HCT116 (cell line): ENCODE data around the gene NSD2. TPM values are rescaled to one million over a fixed set of nuclear protein-coding genes. Genes with fewer than 3 reads are reported as not detected.

Experiments
- ATAC-seq: fragments of 200-7000 bp; cut with Tn5 transposase; 2 replicates; pipeline ENCODE4 v1.9.1; 2020; ENCODE audit warnings: mild to moderate bottlenecking, moderate library complexity
- BruUV-seq: library from RNA; stranded (reverse); fragments of 400-500 nt; replicated peaks from 2 replicates; lab custom pipeline; 2021; lab: Mats Ljungman, UMichigan
- CTCF ChIA-PET: fragments of 300-600 bp; sonication (Branson Sonifier 250); formaldehyde crosslinking; loops from one replicate; lab custom pipeline; 2021; ENCODE audit warnings: antibody characterized with exemption; lab: Charles Lee
- POLR2A ChIA-PET: fragments of 300-600, 350-600 bp; sonication (Branson Sonifier 250); formaldehyde crosslinking; loops from one replicate; lab custom pipeline; 2021; ENCODE audit warnings: antibody characterized with exemption; lab: Charles Lee
- RAD21 ChIA-PET, 2 experiments: fragments of 300-600 bp; sonication (Branson Sonifier 250); formaldehyde crosslinking; loops; one replicate each; lab custom pipeline; 2023; ENCODE audit warnings: low total read pairs in 2 of 2; ENCODE audit not compliant: uncharacterized antibody in 2 of 2, unreplicated experiment in 2 of 2, low non-redundant PET in 1 of 2; lab: Charles Lee
- DNase-seq: peaks from one replicate; pipeline ENCODE4 v3.0.0-alpha.2; 2010; ENCODE audit warnings: low read depth, low spot score
- H2AFZ ChIP-seq: fragments of 200-600 bp; shearing (Covaris generic), sonication (generic); 2 replicates; pipeline ENCODE4 v1.6.1; 2017; ENCODE audit warnings: low read depth, mixed run types, mixed read lengths, antibody characterized with exemption, low read length; ENCODE audit not compliant: poor library complexity, severe bottlenecking
- H3K27ac ChIP-seq: 2 replicates; pipeline ENCODE4 v1.5.1; 2012; ENCODE audit warnings: low read depth, low read length
- H3K27me3 ChIP-seq: fragments of 200-600 bp; sonication (generic); 2 replicates; pipeline ENCODE4 v1.6.1; 2016; ENCODE audit warnings: mixed run types, low read length, mixed read lengths; ENCODE audit not compliant: insufficient read depth
- H3K36me3 ChIP-seq, 2 experiments: fragments of 200-500 bp in 1 of 2; fragments of 200-600 bp in 1 of 2; sonication (Bioruptor generic) in 1 of 2; sonication (generic) in 1 of 2; 2 replicates each; pipeline versions ENCODE4 v1.5.1 to v1.6.1; 2014 to 2016; ENCODE audit warnings: low read length in 2 of 2, inconsistent platforms in 1 of 2, mixed read lengths in 1 of 2, mixed run types in 1 of 2; ENCODE audit not compliant: insufficient read depth in 2 of 2, control insufficient read depth in 1 of 2
- H3K4me1 ChIP-seq, 2 experiments: fragments of 200-600 bp in 1 of 2; sonication (generic) in 1 of 2; 2 replicates each; pipeline versions ENCODE4 v1.5.1 to v1.6.1; 2012 to 2017; ENCODE audit warnings: low read length in 2 of 2, inconsistent platforms in 1 of 2, mild to moderate bottlenecking in 1 of 2, mixed read lengths in 1 of 2, mixed run types in 1 of 2, moderate library complexity in 1 of 2; ENCODE audit not compliant: insufficient read depth in 2 of 2, control insufficient read depth in 1 of 2
- H3K4me2 ChIP-seq: fragments of 200-600 bp; sonication (generic); 2 replicates; pipeline ENCODE4 v1.6.1; 2017; ENCODE audit warnings: mixed run types, low read length, mixed read lengths
- H3K4me3 ChIP-seq, 2 experiments: fragments of 200-600 bp in 1 of 2; sonication (generic) in 1 of 2; replicated peaks in 1 of 2; 2 replicates each; pipeline ENCODE4 v1.5.1; 2011 to 2016; ENCODE audit warnings: low read length in 2 of 2, control low read depth in 1 of 2, low read depth in 1 of 2, mild to moderate bottlenecking in 1 of 2, mixed read lengths in 1 of 2, mixed run types in 1 of 2
- H3K79me2 ChIP-seq: fragments of 200-600 bp; sonication (generic); 2 replicates; pipeline ENCODE4 v1.6.1; 2017; ENCODE audit warnings: mild to moderate bottlenecking, mixed run types, low read length, moderate library complexity, mixed read lengths; ENCODE audit not compliant: insufficient read depth
- H3K9ac ChIP-seq: fragments of 200-600 bp; sonication (generic); 2 replicates; pipeline ENCODE4 v1.6.1; 2016; ENCODE audit warnings: low read length, mixed read lengths
- H3K9me2 ChIP-seq: fragments of 200-600 bp; sonication (generic), shearing (Covaris generic); 2 replicates; pipeline ENCODE4 v1.6.1; 2017; ENCODE audit warnings: mixed run types, mild to moderate bottlenecking, moderate library complexity; ENCODE audit not compliant: insufficient read depth
- H3K9me3 ChIP-seq, 2 experiments: fragments of 200-500 bp in 1 of 2; fragments of 200-600 bp in 1 of 2; sonication (Bioruptor generic) in 1 of 2; sonication (generic) in 1 of 2; 2 replicates each; pipeline ENCODE4 v1.6.1; 2014 to 2017; ENCODE audit warnings: low read length in 2 of 2, mixed read lengths in 2 of 2, inconsistent platforms in 1 of 2, low read depth in 1 of 2, mild to moderate bottlenecking in 1 of 2, mixed run types in 1 of 2, moderate library complexity in 1 of 2; ENCODE audit not compliant: control insufficient read depth in 1 of 2, insufficient read depth in 1 of 2
- H4K20me1 ChIP-seq: fragments of 200-600 bp; sonication (generic), shearing (Covaris generic); 2 replicates; pipeline ENCODE4 v1.6.1; 2017; ENCODE audit warnings: mixed run types, mild to moderate bottlenecking, moderate library complexity; ENCODE audit not compliant: insufficient read depth
- CBX3 ChIP-seq: IDR thresholded peaks from 2 replicates; pipeline ENCODE4 v1.6.1; 2012; ENCODE audit warnings: low read depth
- ELF1 ChIP-seq: IDR thresholded peaks from 2 replicates; pipeline ENCODE4 v1.6.1; 2012; ENCODE audit warnings: low read depth, borderline replicate concordance
- FOSL1 ChIP-seq: IDR thresholded peaks from 2 replicates; pipeline ENCODE4 v1.6.1; 2012; ENCODE audit warnings: low read depth
- POLR2A ChIP-seq: IDR thresholded peaks from 2 replicates; pipeline ENCODE4 v1.7.0; 2011; ENCODE audit warnings: borderline replicate concordance; ENCODE audit not compliant: insufficient read depth, insufficient read length; ENCODE audit errors: extremely low read depth
- TCF7L2 ChIP-seq: IDR thresholded peaks from 2 replicates; pipeline ENCODE4 v1.7.0; 2011; ENCODE audit warnings: borderline replicate concordance, inconsistent platforms; ENCODE audit not compliant: insufficient read depth, insufficient read length; ENCODE audit errors: extremely low read depth
- ZFX ChIP-seq: fragments of 450-650 bp; IDR thresholded peaks from 2 replicates; pipeline ENCODE4 v1.6.1; 2017
- ZNF274 ChIP-seq: fragments of 200-500 bp; sonication (Bioruptor generic); IDR thresholded peaks from 2 replicates; pipeline ENCODE4 v1.6.1; 2014; ENCODE audit warnings: mild to moderate bottlenecking, low read depth, low read length, inconsistent platforms
- intact Hi-C: fragments of 100-400 bp; cut with micrococcal nuclease; formaldehyde crosslinking; loops from 2 replicates; pipeline ENCODE4 v1.10.0; 2022
- total RNA-seq: library from RNA; stranded (reverse); gene quantifications from one replicate; pipeline ENCODE4 v1.2.1, GENCODE V29; 2021; ENCODE audit not compliant: unreplicated experiment
- TF ChIP-seq, protein P1 (sequence below): IDR thresholded peaks from 2 replicates; pipeline ENCODE4 v1.6.1; 2012
- TF ChIP-seq, protein P2 (sequence below), 3 experiments: fragments of 200-600 bp in 1 of 3; sonication (generic) in 1 of 3; IDR thresholded peaks in 2 of 3; conservative IDR thresholded peaks in 1 of 3; 2 replicates each; pipeline ENCODE4 v1.5.1; 2012 to 2017; ENCODE audit warnings: low read depth in 2 of 3, low read length in 2 of 3, antibody characterized with exemption in 1 of 3, borderline replicate concordance in 1 of 3, control low read depth in 1 of 3, mild to moderate bottlenecking in 1 of 3, mixed read lengths in 1 of 3, mixed run types in 1 of 3, moderate library complexity in 1 of 3; ENCODE audit not compliant: insufficient read depth in 1 of 3
- TF ChIP-seq, protein P3 (sequence below): IDR thresholded peaks from 2 replicates; pipeline ENCODE4 v1.6.1; 2012
- TF ChIP-seq, protein P4 (sequence below): IDR thresholded peaks from 2 replicates; pipeline ENCODE4 v1.6.1; 2011; ENCODE audit warnings: mild to moderate bottlenecking, low read length, moderate library complexity; ENCODE audit not compliant: insufficient replicate concordance; ENCODE audit errors: extremely low read depth

The NSD2 gene
- total RNA-seq, 1 experiment from 2014 or later, result 145 TPM

DNA sequence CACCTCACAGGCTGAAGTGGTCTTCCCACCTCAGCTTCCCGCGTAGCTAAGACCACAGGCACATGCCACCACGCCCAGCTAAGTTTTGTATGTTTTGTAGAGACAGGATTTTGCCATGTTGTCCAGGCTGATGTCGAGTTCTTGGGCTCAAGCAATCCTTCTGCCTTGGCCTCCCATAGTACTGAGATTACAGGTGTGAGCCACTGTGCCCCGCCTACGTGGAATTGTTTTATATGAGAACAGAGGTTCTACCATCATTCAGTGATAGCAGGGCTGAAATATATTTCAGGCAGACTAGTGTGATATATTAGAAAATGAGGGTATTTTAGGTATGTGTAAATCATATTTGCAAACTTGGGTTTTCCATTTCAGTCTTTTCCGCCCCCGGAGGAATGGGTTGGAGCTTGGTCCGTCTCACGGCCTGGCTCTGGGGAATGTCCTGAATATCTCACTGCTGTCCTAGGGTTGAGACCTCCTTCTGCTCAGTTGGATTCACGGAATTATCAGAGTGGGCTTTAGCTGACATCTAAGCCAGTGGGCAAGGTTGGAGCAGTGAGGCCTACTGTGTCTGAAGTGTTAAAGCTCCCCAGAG lies 19.9 kb downstream of the NSD2 start:
- no peak for TF ChIP-seq ZNF274
- TF ChIP-seq, protein P1, sequence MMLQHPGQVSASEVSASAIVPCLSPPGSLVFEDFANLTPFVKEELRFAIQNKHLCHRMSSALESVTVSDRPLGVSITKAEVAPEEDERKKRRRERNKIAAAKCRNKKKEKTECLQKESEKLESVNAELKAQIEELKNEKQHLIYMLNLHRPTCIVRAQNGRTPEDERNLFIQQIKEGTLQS, result no peak
- TF ChIP-seq FOSL1, result no peak
- TF ChIP-seq TCF7L2, result no peak
- TF ChIP-seq, protein P2, sequence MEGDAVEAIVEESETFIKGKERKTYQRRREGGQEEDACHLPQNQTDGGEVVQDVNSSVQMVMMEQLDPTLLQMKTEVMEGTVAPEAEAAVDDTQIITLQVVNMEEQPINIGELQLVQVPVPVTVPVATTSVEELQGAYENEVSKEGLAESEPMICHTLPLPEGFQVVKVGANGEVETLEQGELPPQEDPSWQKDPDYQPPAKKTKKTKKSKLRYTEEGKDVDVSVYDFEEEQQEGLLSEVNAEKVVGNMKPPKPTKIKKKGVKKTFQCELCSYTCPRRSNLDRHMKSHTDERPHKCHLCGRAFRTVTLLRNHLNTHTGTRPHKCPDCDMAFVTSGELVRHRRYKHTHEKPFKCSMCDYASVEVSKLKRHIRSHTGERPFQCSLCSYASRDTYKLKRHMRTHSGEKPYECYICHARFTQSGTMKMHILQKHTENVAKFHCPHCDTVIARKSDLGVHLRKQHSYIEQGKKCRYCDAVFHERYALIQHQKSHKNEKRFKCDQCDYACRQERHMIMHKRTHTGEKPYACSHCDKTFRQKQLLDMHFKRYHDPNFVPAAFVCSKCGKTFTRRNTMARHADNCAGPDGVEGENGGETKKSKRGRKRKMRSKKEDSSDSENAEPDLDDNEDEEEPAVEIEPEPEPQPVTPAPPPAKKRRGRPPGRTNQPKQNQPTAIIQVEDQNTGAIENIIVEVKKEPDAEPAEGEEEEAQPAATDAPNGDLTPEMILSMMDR (IDR thresholded peaks at IDR 0.05 in 2 of 3, conservative IDR thresholded peaks at IDR 0.05 in 1 of 3; ENCODE audit: borderline replicate concordance in 1 of 3, insufficient read depth in 1 of 3, low read depth in 2 of 3, low read length in 2 of 3), result no peak
- no peak for TF ChIP-seq CBX3
- TF ChIP-seq, protein P3, sequence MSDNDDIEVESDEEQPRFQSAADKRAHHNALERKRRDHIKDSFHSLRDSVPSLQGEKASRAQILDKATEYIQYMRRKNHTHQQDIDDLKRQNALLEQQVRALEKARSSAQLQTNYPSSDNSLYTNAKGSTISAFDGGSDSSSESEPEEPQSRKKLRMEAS, result no peak
- no peak for TF ChIP-seq POLR2A
- TF ChIP-seq, protein P4, sequence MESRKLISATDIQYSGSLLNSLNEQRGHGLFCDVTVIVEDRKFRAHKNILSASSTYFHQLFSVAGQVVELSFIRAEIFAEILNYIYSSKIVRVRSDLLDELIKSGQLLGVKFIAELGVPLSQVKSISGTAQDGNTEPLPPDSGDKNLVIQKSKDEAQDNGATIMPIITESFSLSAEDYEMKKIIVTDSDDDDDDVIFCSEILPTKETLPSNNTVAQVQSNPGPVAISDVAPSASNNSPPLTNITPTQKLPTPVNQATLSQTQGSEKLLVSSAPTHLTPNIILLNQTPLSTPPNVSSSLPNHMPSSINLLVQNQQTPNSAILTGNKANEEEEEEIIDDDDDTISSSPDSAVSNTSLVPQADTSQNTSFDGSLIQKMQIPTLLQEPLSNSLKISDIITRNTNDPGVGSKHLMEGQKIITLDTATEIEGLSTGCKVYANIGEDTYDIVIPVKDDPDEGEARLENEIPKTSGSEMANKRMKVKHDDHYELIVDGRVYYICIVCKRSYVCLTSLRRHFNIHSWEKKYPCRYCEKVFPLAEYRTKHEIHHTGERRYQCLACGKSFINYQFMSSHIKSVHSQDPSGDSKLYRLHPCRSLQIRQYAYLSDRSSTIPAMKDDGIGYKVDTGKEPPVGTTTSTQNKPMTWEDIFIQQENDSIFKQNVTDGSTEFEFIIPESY, result no peak
- TF ChIP-seq ZFX, result no peak
- TF ChIP-seq ELF1, result no peak
- Histone ChIP-seq H3K4me3 (no peak overlapping the region), H3K27ac (no peak overlapping the region), H3K79me2 (peaks cover 100% of the 10 kb centered on the region), H3K9me2 (no peaks in the 10 kb centered on the region), H2AFZ (no peak overlapping the region), H3K36me3 (peaks cover 0 to 10% of the 10 kb centered on the region in 2 experiments; a peak in 1 of 4 replicates), H3K9me3 (no peaks in the 10 kb centered on the region), H3K9ac (no peak overlapping the region), H4K20me1 (peaks cover 13% of the 10 kb centered on the region; the same call in 1 of the 2 replicates), H3K27me3 (no peaks in the 10 kb centered on the region), H3K4me2 (no peak overlapping the region), H3K4me1 (peaks cover 0 to 9% of the 10 kb centered on the region in 2 experiments; a peak in 1 of 4 replicates)
- intact Hi-C loops, result no loop called here
- no TSS peak for BruUV-seq
- DNase-seq, result no peak
- POLR2A ChIA-PET, result no interaction called here
- CTCF ChIA-PET, result no interaction called here
- no peak for ATAC-seq
- RAD21 ChIA-PET, result no interaction called here
